SK-N-MC (cell line): ENCODE results near the gene SEC16B.

Experiments
- EZH2 ChIP-seq: fragments of 200-600 bp; sonication (generic); IDR thresholded peaks from one replicate; pipeline ENCODE4 v1.6.1; 2017; ENCODE audit warnings: antibody characterized with exemption
- FOXP2 ChIP-seq: optimal IDR thresholded peaks from 2 replicates; pipeline ENCODE3; 2011; ENCODE audit warnings: mild to moderate bottlenecking, moderate library complexity; ENCODE audit not compliant: insufficient read depth; ENCODE audit errors: extremely low read length, control extremely low read depth

DNA sequence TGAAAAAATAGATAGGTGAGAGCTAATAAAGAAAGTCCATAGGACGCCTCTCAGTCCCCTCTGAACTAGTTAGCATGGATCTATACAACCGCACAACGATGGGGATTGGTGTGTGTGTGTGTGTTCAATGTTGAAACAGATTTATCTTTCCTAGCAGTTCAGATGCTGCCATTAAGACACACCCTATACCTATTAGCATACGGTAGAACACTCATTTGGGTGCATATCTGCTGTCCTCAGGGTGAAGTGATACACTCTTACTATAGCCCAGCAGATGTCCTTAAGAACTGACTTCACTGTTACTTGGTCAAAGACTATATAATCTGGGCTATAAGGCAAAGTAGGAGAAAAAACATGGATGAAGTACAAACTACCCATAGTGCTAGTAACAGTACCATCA, 4.6 kb downstream of the SEC16B start:
- TF ChIP-seq EZH2 (no peak), FOXP2 (no peak)
